Aortic smooth muscle cell (primary cell): ENCODE results near the gene SCUBE3. TPM values are rescaled to one million over a fixed set of nuclear protein-coding genes. Genes with fewer than 3 reads are reported as not detected.

Experiments used
- total RNA-seq: library from RNA; depleted of rRNA; stranded (reverse); fragments of >200 nt; gene quantifications from 2 replicates; pipeline ENCODE4 v1.2.3, GENCODE V29; 2014

The SCUBE3 gene
- total RNA-seq: 2.5 and 9.2 TPM in 2 replicates

GRCh38 chr6:35213824-35214756 lies at the start of gene SCUBE3:
TSS of gene SCUBE3 (plus strand) at chr6:35213956. CDS start at chr6:35214419, 463 bp downstream.

GRCh38 chr6:35259194-35259947 lies 45.6 kb downstream of the SCUBE3 start, which contains the start of gene ZNF76:
TSS of gene ZNF76 (plus strand) at chr6:35259735. CDS start at chr6:35281152, 21,417 bp downstream.

DNA sequence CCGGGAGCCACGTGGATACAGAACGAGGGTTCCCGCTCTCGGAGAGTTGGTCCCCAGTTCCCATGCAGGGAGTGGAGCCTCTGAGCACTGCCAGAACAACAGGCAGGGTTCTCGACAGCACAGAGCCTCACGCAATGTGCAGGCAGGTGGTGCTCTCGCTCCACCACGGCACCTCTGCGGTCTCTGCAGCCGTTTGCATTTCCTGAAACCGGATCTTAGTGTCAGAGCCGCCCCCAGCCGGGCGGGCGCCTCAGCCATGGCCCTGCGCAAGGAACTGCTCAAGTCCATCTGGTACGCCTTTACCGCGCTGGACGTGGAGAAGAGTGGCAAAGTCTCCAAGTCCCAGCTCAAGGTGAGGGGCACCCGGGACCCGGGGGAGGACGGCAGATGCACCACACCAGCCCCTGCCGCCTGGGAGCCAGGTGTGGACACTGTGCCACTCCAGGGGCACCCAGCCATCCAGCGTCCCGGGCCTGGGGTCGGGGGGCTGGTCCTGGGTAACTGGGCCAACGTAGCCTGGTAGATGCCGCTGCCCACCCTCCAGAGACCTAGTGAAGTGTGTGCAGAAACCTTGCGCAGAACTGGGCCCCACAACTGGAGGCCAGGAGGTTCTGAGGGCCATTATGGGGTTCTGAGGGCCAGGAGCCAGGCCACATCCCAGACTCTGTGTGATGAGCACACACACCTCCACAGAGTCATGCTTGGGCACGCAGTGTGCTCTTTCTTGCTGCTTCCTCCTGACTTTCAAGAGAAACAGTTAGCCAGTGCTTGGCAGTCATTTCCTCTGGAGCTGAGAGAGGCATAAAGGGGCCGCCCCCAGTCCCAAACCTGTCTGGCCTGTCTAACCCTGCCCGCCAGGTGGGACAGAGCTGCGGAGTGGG lies 84.1 kb downstream of the SCUBE3 start, which contains the start of gene DEF6:
Gene DEF6 (plus strand): TSS at position 218 of the 881 bp plus-strand sequence. CDS start 39 bp downstream, at position 257.

Other genes starting within 250 kb of the SCUBE3 start
- gene TCP11, start 72.6 kb upstream of the SCUBE3 start, total RNA-seq: 0.13 and 0.25 TPM in 2 replicates
- gene ZNF76, start 45.8 kb downstream of the SCUBE3 start, total RNA-seq: 17.8 and 21.8 TPM in 2 replicates
- gene DEF6, start 83.9 kb downstream of the SCUBE3 start, total RNA-seq: under 0.01 and 0.19 TPM in 2 replicates
- 7.3 and 10.0 TPM in 2 replicates for gene PPARD, start 128.6 kb downstream of the SCUBE3 start, total RNA-seq
- 4.0 and 6.6 TPM in 2 replicates for gene FANCE, start 238.4 kb downstream of the SCUBE3 start, total RNA-seq